ENCODE results near the gene ZNF547.

DNA sequence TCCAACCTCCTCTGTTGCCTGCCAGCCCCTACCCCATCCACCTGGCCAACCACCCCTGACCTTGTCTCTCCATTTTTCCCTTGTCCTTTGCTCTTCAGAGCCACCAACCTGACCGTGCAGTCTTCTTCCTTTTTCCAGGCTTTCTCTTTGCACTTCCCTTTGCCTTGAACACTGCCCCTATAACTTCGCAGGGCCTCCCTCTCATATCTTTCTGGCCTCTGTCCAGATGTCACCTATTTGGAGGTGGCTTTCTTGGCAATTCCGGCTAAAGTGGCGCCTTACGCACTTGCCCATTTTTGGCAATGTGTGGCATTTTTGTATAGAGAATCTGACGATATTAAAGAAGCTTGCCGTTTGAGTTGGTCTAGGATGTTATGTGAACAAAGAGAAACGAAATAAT is 42.2 kb upstream of the ZNF547 start:
- TF ChIP-seq, protein P1, sequence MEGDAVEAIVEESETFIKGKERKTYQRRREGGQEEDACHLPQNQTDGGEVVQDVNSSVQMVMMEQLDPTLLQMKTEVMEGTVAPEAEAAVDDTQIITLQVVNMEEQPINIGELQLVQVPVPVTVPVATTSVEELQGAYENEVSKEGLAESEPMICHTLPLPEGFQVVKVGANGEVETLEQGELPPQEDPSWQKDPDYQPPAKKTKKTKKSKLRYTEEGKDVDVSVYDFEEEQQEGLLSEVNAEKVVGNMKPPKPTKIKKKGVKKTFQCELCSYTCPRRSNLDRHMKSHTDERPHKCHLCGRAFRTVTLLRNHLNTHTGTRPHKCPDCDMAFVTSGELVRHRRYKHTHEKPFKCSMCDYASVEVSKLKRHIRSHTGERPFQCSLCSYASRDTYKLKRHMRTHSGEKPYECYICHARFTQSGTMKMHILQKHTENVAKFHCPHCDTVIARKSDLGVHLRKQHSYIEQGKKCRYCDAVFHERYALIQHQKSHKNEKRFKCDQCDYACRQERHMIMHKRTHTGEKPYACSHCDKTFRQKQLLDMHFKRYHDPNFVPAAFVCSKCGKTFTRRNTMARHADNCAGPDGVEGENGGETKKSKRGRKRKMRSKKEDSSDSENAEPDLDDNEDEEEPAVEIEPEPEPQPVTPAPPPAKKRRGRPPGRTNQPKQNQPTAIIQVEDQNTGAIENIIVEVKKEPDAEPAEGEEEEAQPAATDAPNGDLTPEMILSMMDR (IDR thresholded peaks at IDR 0.05) = no peak
- no peak for TF ChIP-seq POLR2A (IDR thresholded peaks at IDR 0.05)
